ENCODE measurements around the gene NOTUM.

GRCh38 chr17:81948635-81949378 is 12.2 kb downstream of the NOTUM start:
- TF ChIP-seq CTCF (conservative IDR thresholded peaks at IDR 0.05; ENCODE audit: low read depth, low read length): no peak
- no peak for TF ChIP-seq EZH2 (IDR thresholded peaks at IDR 0.05; ENCODE audit: low read length, unreplicated experiment)
- no peak for TF ChIP-seq EZH2phosphoT487 (IDR thresholded peaks at IDR 0.05; ENCODE audit: borderline replicate concordance, low read length)
